Muscle of leg (tissue), 11 donors: ENCODE data around the gene CLCN5. TPM values are rescaled to one million over a fixed set of nuclear protein-coding genes. Genes with fewer than 3 reads are reported as not detected.
A peak's percentile ranks its signal among the peaks of the same experiment; 100 is the strongest.

Experiments used
- DNase-seq: peaks from one replicate; pipeline ENCODE4 v3.0.0; 2013
- H3K27ac ChIP-seq: one replicate; pipeline ENCODE4 v1.5.1; 2013; ENCODE audit warnings: mild to moderate bottlenecking, low read length, control low read depth
- H3K27me3 ChIP-seq: one replicate; pipeline ENCODE4 v1.6.1; 2013; ENCODE audit warnings: low read length; ENCODE audit not compliant: control insufficient read depth, insufficient read depth
- H3K36me3 ChIP-seq: one replicate; pipeline ENCODE4 v1.6.1; 2013; ENCODE audit warnings: low read length; ENCODE audit not compliant: control insufficient read depth, insufficient read depth
- H3K4me1 ChIP-seq: one replicate; pipeline ENCODE4 v1.6.1; 2013; ENCODE audit warnings: low read length; ENCODE audit not compliant: control insufficient read depth, insufficient read depth
- H3K4me3 ChIP-seq: one replicate; pipeline ENCODE4 v1.5.1; 2013; ENCODE audit warnings: low read length, control low read depth
- H3K9me3 ChIP-seq: replicated peaks from 2 replicates; pipeline ENCODE4 v1.6.1; 2013; ENCODE audit warnings: low read depth, low read length; ENCODE audit not compliant: control insufficient read depth
- WGBS: methylation state at CpG from one replicate; pipeline ENCODE4 v1.1.5; 2013; ENCODE audit warnings: missing lambda C conversion rate; ENCODE audit not compliant: insufficient coverage; 5-methylcytosine and 5-hydroxymethylcytosine counted together
- polyA plus RNA-seq, 8 donors: library from polyadenylated mRNA; unstranded; fragments of 120-200 nt; gene quantifications; one replicate each; pipeline versions ENCODE4 v1.2.1 to v1.2.3, GENCODE V29; 2013; ENCODE audit warnings: inconsistent platforms in 1 of 8, low replicate concordance in 1 of 8; ENCODE audit not compliant: insufficient read length in 8 of 8, insufficient read depth in 1 of 8
- total RNA-seq: library from RNA; stranded (reverse); fragments of 120-200 nt; gene quantifications from one replicate; pipeline ENCODE4 v1.2.4, GENCODE V29; 2013

Gene CLCN5
- total and polyA plus RNA-seq, 9 donors, result 70.4 to 107 (median 85.3) TPM

DNA sequence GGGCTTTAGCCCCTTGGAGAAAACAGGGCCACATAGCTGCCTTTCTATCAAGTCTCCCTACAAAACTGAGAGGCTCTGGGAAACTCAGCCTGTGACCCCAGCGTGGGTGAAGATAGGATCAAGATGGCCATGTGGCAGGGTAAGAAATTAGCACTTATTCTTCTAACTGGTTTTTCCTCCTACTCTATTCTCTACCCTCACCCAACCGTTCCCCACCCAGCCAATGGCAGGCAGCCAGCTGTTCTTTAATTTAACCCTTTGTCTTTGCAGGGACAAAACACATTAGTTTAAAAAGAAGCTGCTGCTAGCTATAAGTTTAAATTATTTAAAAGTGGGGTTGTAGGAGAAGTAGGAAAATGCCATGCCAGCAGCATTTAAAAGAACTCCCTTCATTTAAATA is 2.8 kb downstream of the CLCN5 start:
- H3K4me1 ChIP-seq, result peaks cover 3% of the 10 kb centered on the region
- H3K27ac ChIP-seq, result peak overlapping the region; percentile 91
- WGBS, result no CpG with 5 or more reads among the region's 2 CpGs
- H3K36me3 ChIP-seq, result peaks cover 5% of the 10 kb centered on the region
- H3K27me3 ChIP-seq, result peaks cover 21% of the 10 kb centered on the region
- no peaks in the 10 kb centered on the region for H3K9me3 ChIP-seq
- H3K4me3 ChIP-seq, result peak overlapping the region; percentile 84
- DNase-seq, result no peak

DNA sequence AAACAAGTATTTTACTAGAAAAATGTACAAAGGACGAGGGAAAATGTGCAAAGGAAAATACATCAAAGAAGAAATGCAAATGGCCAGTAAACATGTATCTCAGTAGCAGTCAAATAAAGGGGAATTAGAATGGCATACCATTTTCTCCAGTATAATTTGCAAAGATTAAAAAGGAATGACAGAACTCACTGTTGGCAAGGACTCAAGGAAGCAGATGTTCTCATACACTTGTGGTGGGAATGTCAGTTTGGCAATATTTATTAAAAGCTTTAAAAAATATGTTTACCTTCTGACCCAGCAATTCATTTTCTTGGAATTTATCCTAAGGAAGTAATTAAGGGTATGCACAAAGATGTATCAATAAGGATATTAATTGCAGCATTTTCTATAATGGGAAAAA is 7.6 kb downstream of the CLCN5 start:
- no peak overlapping the region for H3K4me3 ChIP-seq
- H3K36me3 ChIP-seq, result peaks cover 15% of the 10 kb centered on the region
- H3K9me3 ChIP-seq, result no peaks in the 10 kb centered on the region
- H3K27ac ChIP-seq, result no peak overlapping the region
- DNase-seq, result peak; percentile 71
- WGBS, result no CpG with 5 or more reads among the region's 1 CpG
- peaks cover 9% of the 10 kb centered on the region for H3K27me3 ChIP-seq
- H3K4me1 ChIP-seq, result peaks cover 9% of the 10 kb centered on the region

DNA sequence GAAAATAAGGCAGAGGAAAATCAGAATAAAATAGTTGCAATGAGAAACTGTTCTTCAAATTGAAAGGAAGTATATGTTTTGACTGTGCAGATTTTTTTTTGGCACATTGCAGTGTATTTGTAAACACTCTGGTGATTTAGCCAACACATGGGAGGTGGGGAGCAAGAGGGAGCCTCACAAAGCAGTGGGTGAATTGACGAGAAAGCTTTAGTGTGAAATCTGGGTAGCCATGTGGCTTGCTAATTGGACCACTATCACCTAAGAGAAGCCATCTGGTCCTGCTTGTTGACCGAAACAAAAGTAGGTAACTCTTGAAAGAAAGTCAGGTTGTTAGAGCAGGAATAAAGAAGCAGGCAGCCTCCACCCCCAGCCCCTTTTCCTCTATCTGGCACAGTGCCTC is 10.4 kb downstream of the CLCN5 start:
- H3K27ac ChIP-seq, result no peak overlapping the region
- 43% methylated on average over 1 of the region's 2 CpGs for WGBS
- peaks cover under 1% of the 10 kb centered on the region for H3K9me3 ChIP-seq
- no peak for DNase-seq
- peaks cover 14% of the 10 kb centered on the region for H3K27me3 ChIP-seq
- peaks cover 6% of the 10 kb centered on the region for H3K4me1 ChIP-seq
- no peak overlapping the region for H3K4me3 ChIP-seq
- H3K36me3 ChIP-seq, result peaks cover 17% of the 10 kb centered on the region

DNA sequence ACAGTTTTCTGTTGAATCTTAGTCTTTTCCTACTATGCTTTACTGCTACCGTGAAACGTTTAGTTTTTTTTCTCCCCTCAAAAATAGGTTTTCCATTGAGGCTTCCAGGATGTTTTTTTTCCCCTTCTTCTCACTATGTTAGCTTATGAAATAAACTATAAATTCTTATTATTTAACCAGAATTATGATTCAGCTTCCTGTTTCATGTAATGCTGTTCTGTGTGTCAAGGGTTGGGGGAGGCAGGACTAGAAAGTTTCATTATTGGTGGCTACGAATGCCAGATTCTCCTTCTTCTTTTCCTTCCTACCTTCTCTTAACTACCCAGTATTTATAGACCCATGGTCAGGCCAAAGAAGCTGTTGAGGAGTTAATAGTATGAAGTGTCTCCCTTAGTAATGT is 11.8 kb downstream of the CLCN5 start:
- peaks cover 6% of the 10 kb centered on the region for H3K4me1 ChIP-seq
- no peak overlapping the region for H3K27ac ChIP-seq
- peaks cover 19% of the 10 kb centered on the region for H3K36me3 ChIP-seq
- no peak for DNase-seq
- WGBS, result no CpG with 5 or more reads among the region's 3 CpGs
- peaks cover 14% of the 10 kb centered on the region for H3K27me3 ChIP-seq
- H3K4me3 ChIP-seq, result no peak overlapping the region
- peaks cover 3% of the 10 kb centered on the region for H3K9me3 ChIP-seq

DNA sequence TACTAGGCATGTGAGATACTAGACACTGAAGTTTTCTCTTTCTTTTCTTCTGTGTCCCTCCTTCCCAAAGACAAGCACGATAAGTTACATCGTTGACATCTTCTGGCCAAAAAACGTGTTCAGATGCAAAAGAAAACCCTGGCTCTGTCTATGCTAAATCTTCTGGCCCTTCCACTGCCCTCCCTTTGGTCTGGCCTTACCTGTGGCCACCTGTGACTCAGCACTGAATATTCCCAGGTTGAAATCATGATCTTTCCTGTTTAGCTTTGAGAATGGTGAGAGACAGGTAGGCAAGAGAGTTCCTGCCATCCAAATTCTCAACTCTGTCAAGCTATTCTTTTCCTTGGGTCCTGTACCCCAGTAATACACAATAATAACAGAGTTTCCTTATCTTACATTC is 12.3 kb downstream of the CLCN5 start:
- WGBS, result 65% methylated on average over 3 of the region's 3 CpGs
- peaks cover 3% of the 10 kb centered on the region for H3K9me3 ChIP-seq
- no peak for DNase-seq
- no peak overlapping the region for H3K4me3 ChIP-seq
- peaks cover 19% of the 10 kb centered on the region for H3K36me3 ChIP-seq
- no peak overlapping the region for H3K27ac ChIP-seq
- peaks cover 12% of the 10 kb centered on the region for H3K27me3 ChIP-seq
- H3K4me1 ChIP-seq, result peaks cover 6% of the 10 kb centered on the region

- 83% methylated on average over 1 of the region's 2 CpGs for WGBS
- no peak overlapping the region for H3K4me3 ChIP-seq
Observed at GRCh38 chrX:49947781-49948180, 25.4 kb downstream of the CLCN5 start.

GRCh38 chrX:49949961-49950360 is 27.6 kb downstream of the CLCN5 start:
- Histone ChIP-seq H3K9me3 (no peaks in the 10 kb centered on the region), H3K27ac (no peak overlapping the region), H3K36me3 (peaks cover 12% of the 10 kb centered on the region), H3K27me3 (peaks cover 11% of the 10 kb centered on the region), H3K4me3 (no peak overlapping the region), H3K4me1 (peaks cover 7% of the 10 kb centered on the region)
- DNase-seq, result peak; percentile 71
- no CpG with 5 or more reads among the region's 1 CpG for WGBS

More at GRCh38 chrX:49947781-49948180, 25.4 kb downstream of the CLCN5 start:
- peak; percentile 12 for DNase-seq
- H3K4me1 ChIP-seq, result peaks cover 7% of the 10 kb centered on the region
- peaks cover 9% of the 10 kb centered on the region for H3K36me3 ChIP-seq
- no peaks in the 10 kb centered on the region for H3K9me3 ChIP-seq
- H3K27me3 ChIP-seq, result peaks cover 4% of the 10 kb centered on the region
- no peak overlapping the region for H3K27ac ChIP-seq

GRCh38 chrX:49951524-49952193 is 29.3 kb downstream of the CLCN5 start:
- no peak overlapping the region for H3K4me3 ChIP-seq
- peak overlapping the region; percentile 47 for H3K27ac ChIP-seq
- no CpG with 5 or more reads among the region's 1 CpG for whole genome bisulfite sequencing
- H3K27me3 ChIP-seq, result peaks cover 12% of the 10 kb centered on the region
- H3K9me3 ChIP-seq, result no peaks in the 10 kb centered on the region
- H3K36me3 ChIP-seq, result peaks cover 7% of the 10 kb centered on the region
- H3K4me1 ChIP-seq, result peaks cover 7% of the 10 kb centered on the region
- peak; percentile 23 for DNase-seq

GRCh38 chrX:49956313-49956712 is 33.9 kb downstream of the CLCN5 start:
- H3K4me1 ChIP-seq, result peaks cover 22% of the 10 kb centered on the region
- DNase-seq, result no peak
- no peak overlapping the region for H3K4me3 ChIP-seq
- H3K27ac ChIP-seq, result peak overlapping the region; percentile 9
- WGBS, result no CpG with 5 or more reads among the region's 2 CpGs
- H3K9me3 ChIP-seq, result no peaks in the 10 kb centered on the region
- H3K27me3 ChIP-seq, result peaks cover 11% of the 10 kb centered on the region
- H3K36me3 ChIP-seq, result peaks cover 5% of the 10 kb centered on the region

DNA sequence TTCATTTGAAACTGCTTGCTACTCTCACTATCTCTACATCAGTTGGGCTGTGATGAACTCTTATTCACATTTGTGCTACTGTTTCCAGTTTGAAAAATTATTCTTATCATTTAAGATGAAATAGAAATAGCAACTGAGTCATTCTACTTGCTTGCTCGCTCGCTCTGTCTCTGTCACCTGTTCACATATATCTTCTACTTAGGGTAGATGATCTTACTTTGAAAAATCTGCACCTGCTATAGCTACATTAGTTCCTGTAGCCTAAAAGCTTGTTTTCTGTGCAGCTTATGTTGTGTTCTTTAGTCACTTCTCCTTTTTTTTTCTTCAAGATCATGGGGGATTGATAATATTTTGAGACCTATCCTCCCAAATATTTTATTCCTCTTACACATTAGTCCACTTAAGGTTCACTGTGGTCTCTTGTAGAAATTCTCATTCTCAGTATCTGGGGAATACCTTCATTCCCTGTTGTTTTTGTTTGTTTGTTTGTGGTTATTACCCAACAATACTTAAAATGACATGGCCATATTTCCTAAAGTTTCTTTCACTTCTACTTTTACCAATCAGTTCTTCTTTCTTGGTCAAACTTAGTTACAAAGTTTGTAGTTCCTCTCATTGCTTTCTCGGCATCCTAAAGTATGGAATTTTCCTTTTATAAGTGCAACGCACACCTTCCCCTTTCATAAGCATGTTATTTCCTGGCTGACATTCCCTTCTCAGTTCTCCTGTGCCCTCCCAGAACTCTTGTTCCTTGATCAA is 36.5 kb downstream of the CLCN5 start:
- peaks cover 25% of the 10 kb centered on the region for H3K4me1 ChIP-seq
- peak overlapping the region; percentile 88 for H3K27ac ChIP-seq
- 55% methylated on average over 2 of the region's 4 CpGs for WGBS
- DNase-seq, result no peak
- peaks cover 5% of the 10 kb centered on the region for H3K36me3 ChIP-seq
- H3K27me3 ChIP-seq, result peaks cover 8% of the 10 kb centered on the region
- H3K9me3 ChIP-seq, result no peaks in the 10 kb centered on the region
- no peak overlapping the region for H3K4me3 ChIP-seq
